Keratinocyte (primary cell): ENCODE results near the gene POLK. TPM values are rescaled to one million over a fixed set of nuclear protein-coding genes. Genes with fewer than 3 reads are reported as not detected.
A peak's percentile ranks its signal among the peaks of the same experiment; 100 is the strongest.

Experiments used
- DNase-seq: peaks from one replicate; pipeline ENCODE4 v3.0.0-alpha.2; 2011; ENCODE audit warnings: low read depth, missing footprints, low spot score
- FAIRE-seq: peaks from 2 replicates; lab custom pipeline; 2011; peaks lifted over from hg19 to GRCh38; lab: Jason Lieb, UNC
- H2AFZ ChIP-seq: 2 replicates; pipeline ENCODE4 v1.6.0; 2012; ENCODE audit warnings: low read length, control low read depth, inconsistent platforms; ENCODE audit not compliant: control insufficient read depth
- H3K27ac ChIP-seq: 2 replicates; pipeline ENCODE4 v1.5.1; 2011; ENCODE audit warnings: low read length; ENCODE audit not compliant: control insufficient read depth, insufficient read depth
- H3K27me3 ChIP-seq: 3 replicates; pipeline ENCODE4 v1.6.0; 2011; ENCODE audit warnings: low read length; ENCODE audit not compliant: control insufficient read depth, insufficient read depth; ENCODE audit errors: extremely low read depth
- H3K36me3 ChIP-seq, 2 experiments: 2 replicates in 1 of 2; 3 replicates in 1 of 2; pipeline ENCODE4 v1.5.1; 2011; ENCODE audit warnings: low read length in 2 of 2, mild to moderate bottlenecking in 1 of 2; ENCODE audit not compliant: control insufficient read depth in 2 of 2, insufficient read depth in 2 of 2; ENCODE audit errors: extremely low read depth in 1 of 2
- H3K4me1 ChIP-seq: 3 replicates; pipeline ENCODE4 v1.5.1; 2011; ENCODE audit warnings: low read length; ENCODE audit not compliant: control insufficient read depth, insufficient read depth; ENCODE audit errors: extremely low read depth
- H3K4me2 ChIP-seq: 3 replicates; pipeline ENCODE4 v1.6.0; 2011; ENCODE audit warnings: low read depth, low read length; ENCODE audit not compliant: control insufficient read depth, insufficient read depth; ENCODE audit errors: extremely low read depth
- H3K4me3 ChIP-seq, 3 experiments: fragments of 200-600 bp in 1 of 3; sonication (generic) in 1 of 3; 2 replicates in 2 of 3; 3 replicates in 1 of 3; pipeline ENCODE4 v1.5.1; 2011 to 2016; ENCODE audit warnings: low read length in 3 of 3, mild to moderate bottlenecking in 3 of 3, control low read depth in 2 of 3, inconsistent platforms in 1 of 3, low read depth in 1 of 3, mixed read lengths in 1 of 3, mixed run types in 1 of 3, moderate library complexity in 1 of 3; ENCODE audit not compliant: control insufficient read depth in 2 of 3, insufficient read depth in 2 of 3; ENCODE audit errors: extremely low read depth in 1 of 3
- H3K79me2 ChIP-seq: 2 replicates; pipeline ENCODE4 v1.6.0; 2012; ENCODE audit warnings: low read length; ENCODE audit not compliant: control insufficient read depth, insufficient read depth
- H3K9ac ChIP-seq: 3 replicates; pipeline ENCODE4 v1.6.0; 2011; ENCODE audit warnings: low read length; ENCODE audit not compliant: control insufficient read depth, insufficient read depth; ENCODE audit errors: extremely low read depth
- H3K9me1 ChIP-seq: 3 replicates; pipeline ENCODE4 v1.6.0; 2011; ENCODE audit warnings: low read length; ENCODE audit not compliant: control insufficient read depth, insufficient read depth; ENCODE audit errors: extremely low read depth
- H3K9me3 ChIP-seq: 2 replicates; pipeline ENCODE4 v1.5.1; 2012; ENCODE audit warnings: low read depth, low read length; ENCODE audit not compliant: control insufficient read depth
- H4K20me1 ChIP-seq: 3 replicates; pipeline ENCODE4 v1.6.0; 2011; ENCODE audit warnings: low read length; ENCODE audit not compliant: control insufficient read depth, insufficient read depth; ENCODE audit errors: extremely low read depth
- CTCF ChIP-seq, 3 experiments: IDR thresholded peaks in 1 of 3; conservative IDR thresholded peaks in 1 of 3; optimal IDR thresholded peaks in 1 of 3; 2 replicates in 2 of 3; 3 replicates in 1 of 3; pipeline versions ENCODE3 to v1.5.1; 2011; ENCODE audit warnings: low read length in 3 of 3, mild to moderate bottlenecking in 3 of 3, moderate library complexity in 2 of 3, control low read depth in 1 of 3, inconsistent platforms in 1 of 3; ENCODE audit not compliant: insufficient read depth in 2 of 3; ENCODE audit errors: extremely low read depth in 1 of 3
- EZH2 ChIP-seq: IDR thresholded peaks from one replicate; pipeline ENCODE4 v1.6.1; 2012; ENCODE audit warnings: inconsistent platforms, mild to moderate bottlenecking, low read length, moderate library complexity
- dilution Hi-C: fragments of 300-500 bp; cut with MboI; formaldehyde crosslinking; loops from one replicate; pipeline ENCODE4 v1.7.0; 2020; ENCODE audit warnings: low sequenced_read_pairs; ENCODE audit not compliant: extremely low pct_ligation_motif_present
- polyA plus RNA-seq, 5 experiments: library from polyadenylated mRNA; depleted of rRNA in 3 of 5; stranded (reverse) in 3 of 5; stranded (forward) in 1 of 5; unstranded in 1 of 5; fragments of >200 nt; gene quantifications; 1 replicate in 1 of 5; 2 replicates in 3 of 5; 3 replicates in 1 of 5; pipeline versions ENCODE4 v1.2.1 to v1.2.3, GENCODE V29; 2011 to 2012; ENCODE audit warnings: missing spikeins in 2 of 5, low read depth in 1 of 5, low replicate concordance in 1 of 5

The POLK gene
- polyA plus RNA-seq, 1 donor (not counting 4 experiments of a cell fraction or from before 2014, with no cell fraction given) = 25.8 TPM

- Histone ChIP-seq H2AFZ (no peak overlapping the region), H3K9ac (no peak overlapping the region), H3K4me1 (peaks cover 20% of the 10 kb centered on the region), H3K36me3 (no peaks in the 10 kb centered on the region), H3K4me2 (peak overlapping the region; percentile 38), H4K20me1 (no peaks in the 10 kb centered on the region), H3K79me2 (peaks cover 58% of the 10 kb centered on the region), H3K9me1 (no peaks in the 10 kb centered on the region), H3K4me3 (no peak overlapping the region), H3K27ac (no peak overlapping the region), H3K27me3 (no peaks in the 10 kb centered on the region), H3K9me3 (no peaks in the 10 kb centered on the region)
- TF ChIP-seq CTCF (optimal IDR thresholded peaks at IDR 0.05 in 1 of 3, IDR thresholded peaks at IDR 0.05 in 1 of 3, conservative IDR thresholded peaks at IDR 0.05 in 1 of 3; ENCODE audit: extremely low read depth in 1 of 3, insufficient read depth in 2 of 3, low read length in 3 of 3) = no peak
- no peak for TF ChIP-seq EZH2
- DNase-seq (no peak), FAIRE-seq (no peak)
- dilution Hi-C loops = no loop called here
Observed at GRCh38 chr5:75523275-75523674, 11.6 kb downstream of the POLK start.

- dilution Hi-C loops = no loop called here
- no peak overlapping the region for H2AFZ ChIP-seq
- H3K27ac ChIP-seq = no peak overlapping the region
- H3K36me3 ChIP-seq = no peaks in the 10 kb centered on the region
- H3K4me3 ChIP-seq = no peak overlapping the region
- no peaks in the 10 kb centered on the region for H3K9me3 ChIP-seq
- no peak for TF ChIP-seq CTCF (optimal IDR thresholded peaks at IDR 0.05 in 1 of 3, IDR thresholded peaks at IDR 0.05 in 1 of 3, conservative IDR thresholded peaks at IDR 0.05 in 1 of 3; ENCODE audit: extremely low read depth in 1 of 3, insufficient read depth in 2 of 3, low read length in 3 of 3)
- no peak for TF ChIP-seq EZH2
- H3K27me3 ChIP-seq = no peaks in the 10 kb centered on the region
- DNase-seq (no peak), FAIRE-seq (no peak)
- H4K20me1 ChIP-seq = no peaks in the 10 kb centered on the region
- no peak overlapping the region for H3K4me2 ChIP-seq
- no peak overlapping the region for H3K9ac ChIP-seq
- peaks cover 20% of the 10 kb centered on the region for H3K4me1 ChIP-seq
- peaks cover 54% of the 10 kb centered on the region for H3K79me2 ChIP-seq
- H3K9me1 ChIP-seq = no peaks in the 10 kb centered on the region
Observed at GRCh38 chr5:75524071-75524470, 12.4 kb downstream of the POLK start.
